ENCODE results near the gene TDRD7.

The TDRD7 gene

GRCh38 chr9:97373331-97373730 is 38.6 kb upstream of the TDRD7 start:
- no peaks in the 10 kb centered on the region for H3K4me1 ChIP-seq (ENCODE audit: control insufficient read depth, insufficient read depth, low read length, unreplicated experiment)
- no peak overlapping the region for H2AFZ ChIP-seq (ENCODE audit: low read length, unreplicated experiment)
- no peaks in the 10 kb centered on the region for H3K79me2 ChIP-seq (ENCODE audit: control insufficient read depth, insufficient read depth, low read length, unreplicated experiment)
- H3K36me3 ChIP-seq (ENCODE audit: insufficient read depth, low read length) = 0 out of 2 replicates have a peak, but pooled peaks cover 4% of the 10 kb centered on the region
- H3K4me3 ChIP-seq (ENCODE audit: low read depth, low read length) = no peak overlapping the region
- H3K27ac ChIP-seq (ENCODE audit: low read depth, low read length) = no peak overlapping the region
- no peaks in the 10 kb centered on the region for H3K27me3 ChIP-seq (ENCODE audit: insufficient read depth, low read length)

- H3K27ac ChIP-seq (ENCODE audit: low read depth, low read length) = no peak overlapping the region
- no peak overlapping the region for H3K4me3 ChIP-seq (ENCODE audit: low read depth, low read length)
- H3K79me2 ChIP-seq (ENCODE audit: control insufficient read depth, insufficient read depth, low read length, unreplicated experiment) = no peaks in the 10 kb centered on the region
- H2AFZ ChIP-seq (ENCODE audit: low read length, unreplicated experiment) = no peak overlapping the region
- H3K27me3 ChIP-seq (ENCODE audit: insufficient read depth, low read length) = no peaks in the 10 kb centered on the region
- H3K4me1 ChIP-seq (ENCODE audit: control insufficient read depth, insufficient read depth, low read length, unreplicated experiment) = no peaks in the 10 kb centered on the region
- 0 out of 2 replicates have a peak, but pooled peaks cover 4% of the 10 kb centered on the region for H3K36me3 ChIP-seq (ENCODE audit: insufficient read depth, low read length)
These were observed 37.1 kb upstream of the TDRD7 start for GRCh38 chr9:97374811-97375210.

- H2AFZ ChIP-seq (ENCODE audit: low read length, unreplicated experiment) = no peak overlapping the region
- no peak overlapping the region for H3K4me3 ChIP-seq (ENCODE audit: low read depth, low read length)
- no peaks in the 10 kb centered on the region for H3K79me2 ChIP-seq (ENCODE audit: control insufficient read depth, insufficient read depth, low read length, unreplicated experiment)
- no peaks in the 10 kb centered on the region for H3K4me1 ChIP-seq (ENCODE audit: control insufficient read depth, insufficient read depth, low read length, unreplicated experiment)
- no peak overlapping the region for H3K27ac ChIP-seq (ENCODE audit: low read depth, low read length)
- H3K27me3 ChIP-seq (ENCODE audit: insufficient read depth, low read length) = no peaks in the 10 kb centered on the region
- no peaks in the 10 kb centered on the region for H3K36me3 ChIP-seq (ENCODE audit: insufficient read depth, low read length)
These were observed 35.0 kb upstream of the TDRD7 start for GRCh38 chr9:97376902-97377301.

GRCh38 chr9:97382099-97382718 is 29.7 kb upstream of the TDRD7 start:
- H3K36me3 ChIP-seq (ENCODE audit: insufficient read depth, low read length) = no peaks in the 10 kb centered on the region
- H3K4me3 ChIP-seq (ENCODE audit: low read depth, low read length) = no peak overlapping the region
- H2AFZ ChIP-seq (ENCODE audit: low read length, unreplicated experiment) = no peak overlapping the region
- peaks cover 4% of the 10 kb centered on the region; the same call in 1 of the 2 replicates for H3K27me3 ChIP-seq (ENCODE audit: insufficient read depth, low read length)
- peaks cover 9% of the 10 kb centered on the region for H3K4me1 ChIP-seq (ENCODE audit: control insufficient read depth, insufficient read depth, low read length, unreplicated experiment)
- no peak overlapping the region for H3K27ac ChIP-seq (ENCODE audit: low read depth, low read length)
- H3K79me2 ChIP-seq (ENCODE audit: control insufficient read depth, insufficient read depth, low read length, unreplicated experiment) = no peaks in the 10 kb centered on the region

GRCh38 chr9:97384406-97385262 is 27.3 kb upstream of the TDRD7 start:
- Histone ChIP-seq H3K27ac (ENCODE audit: low read depth, low read length) (no peak overlapping the region), H3K4me1 (ENCODE audit: control insufficient read depth, insufficient read depth, low read length, unreplicated experiment) (peaks cover 14% of the 10 kb centered on the region), H3K79me2 (ENCODE audit: control insufficient read depth, insufficient read depth, low read length, unreplicated experiment) (no peaks in the 10 kb centered on the region), H3K36me3 (ENCODE audit: insufficient read depth, low read length) (no peaks in the 10 kb centered on the region), H3K27me3 (ENCODE audit: insufficient read depth, low read length) (peaks cover 4% of the 10 kb centered on the region; the same call in 1 of the 2 replicates), H2AFZ (ENCODE audit: low read length, unreplicated experiment) (no peak overlapping the region), H3K4me3 (ENCODE audit: low read depth, low read length) (no peak overlapping the region)

GRCh38 chr9:97385626-97386264 is 26.2 kb upstream of the TDRD7 start:
- Histone ChIP-seq H3K27ac (ENCODE audit: low read depth, low read length) (no peak overlapping the region), H3K36me3 (ENCODE audit: insufficient read depth, low read length) (no peaks in the 10 kb centered on the region), H3K79me2 (ENCODE audit: control insufficient read depth, insufficient read depth, low read length, unreplicated experiment) (no peaks in the 10 kb centered on the region), H3K27me3 (ENCODE audit: insufficient read depth, low read length) (peaks cover 11% of the 10 kb centered on the region), H3K4me3 (ENCODE audit: low read depth, low read length) (no peak overlapping the region), H2AFZ (ENCODE audit: low read length, unreplicated experiment) (no peak overlapping the region), H3K4me1 (ENCODE audit: control insufficient read depth, insufficient read depth, low read length, unreplicated experiment) (peaks cover 14% of the 10 kb centered on the region)

- no peak overlapping the region for H3K4me3 ChIP-seq (ENCODE audit: low read depth, low read length)
- H3K27ac ChIP-seq (ENCODE audit: low read depth, low read length) = no peak overlapping the region
- H3K4me1 ChIP-seq (ENCODE audit: control insufficient read depth, insufficient read depth, low read length, unreplicated experiment) = peaks cover 14% of the 10 kb centered on the region
- H2AFZ ChIP-seq (ENCODE audit: low read length, unreplicated experiment) = no peak overlapping the region
- peaks cover 16% of the 10 kb centered on the region for H3K27me3 ChIP-seq (ENCODE audit: insufficient read depth, low read length)
- H3K79me2 ChIP-seq (ENCODE audit: control insufficient read depth, insufficient read depth, low read length, unreplicated experiment) = no peaks in the 10 kb centered on the region
- H3K36me3 ChIP-seq (ENCODE audit: insufficient read depth, low read length) = no peaks in the 10 kb centered on the region
These were observed 25.6 kb upstream of the TDRD7 start for GRCh38 chr9:97386265-97386633.

- no peaks in the 10 kb centered on the region for H3K79me2 ChIP-seq (ENCODE audit: control insufficient read depth, insufficient read depth, low read length, unreplicated experiment)
- H3K27ac ChIP-seq (ENCODE audit: low read depth, low read length) = no peak overlapping the region
- H3K4me3 ChIP-seq (ENCODE audit: low read depth, low read length) = no peak overlapping the region
- peaks cover 14% of the 10 kb centered on the region for H3K4me1 ChIP-seq (ENCODE audit: control insufficient read depth, insufficient read depth, low read length, unreplicated experiment)
- H3K27me3 ChIP-seq (ENCODE audit: insufficient read depth, low read length) = peaks cover 21% of the 10 kb centered on the region
- no peak overlapping the region for H2AFZ ChIP-seq (ENCODE audit: low read length, unreplicated experiment)
- H3K36me3 ChIP-seq (ENCODE audit: insufficient read depth, low read length) = no peaks in the 10 kb centered on the region
These were observed 25.0 kb upstream of the TDRD7 start for GRCh38 chr9:97386733-97387503.

- H3K36me3 ChIP-seq (ENCODE audit: insufficient read depth, low read length) = no peaks in the 10 kb centered on the region
- no peak overlapping the region for H3K4me3 ChIP-seq (ENCODE audit: low read depth, low read length)
These were observed 24.4 kb upstream of the TDRD7 start for GRCh38 chr9:97387504-97387886.

GRCh38 chr9:97387936-97388684 is 23.8 kb upstream of the TDRD7 start:
- peaks cover 6% of the 10 kb centered on the region for H3K4me1 ChIP-seq (ENCODE audit: control insufficient read depth, insufficient read depth, low read length, unreplicated experiment)
- no peak overlapping the region for H3K27ac ChIP-seq (ENCODE audit: low read depth, low read length)

More at GRCh38 chr9:97387504-97387886, 24.4 kb upstream of the TDRD7 start:
- peaks cover 26% of the 10 kb centered on the region for H3K27me3 ChIP-seq (ENCODE audit: insufficient read depth, low read length)
- no peak overlapping the region for H2AFZ ChIP-seq (ENCODE audit: low read length, unreplicated experiment)
- H3K27ac ChIP-seq (ENCODE audit: low read depth, low read length) = no peak overlapping the region
- H3K79me2 ChIP-seq (ENCODE audit: control insufficient read depth, insufficient read depth, low read length, unreplicated experiment) = no peaks in the 10 kb centered on the region
- peaks cover 9% of the 10 kb centered on the region for H3K4me1 ChIP-seq (ENCODE audit: control insufficient read depth, insufficient read depth, low read length, unreplicated experiment)

More at GRCh38 chr9:97387936-97388684, 23.8 kb upstream of the TDRD7 start:
- no peak overlapping the region for H3K4me3 ChIP-seq (ENCODE audit: low read depth, low read length)
- H2AFZ ChIP-seq (ENCODE audit: low read length, unreplicated experiment) = no peak overlapping the region
- peaks cover 33% of the 10 kb centered on the region for H3K27me3 ChIP-seq (ENCODE audit: insufficient read depth, low read length)
- H3K36me3 ChIP-seq (ENCODE audit: insufficient read depth, low read length) = no peaks in the 10 kb centered on the region
- no peaks in the 10 kb centered on the region for H3K79me2 ChIP-seq (ENCODE audit: control insufficient read depth, insufficient read depth, low read length, unreplicated experiment)

Measured in ACC112 (cell line).